H1 (cell line): ENCODE results near the gene MAPRE3. TPM values are rescaled to one million over a fixed set of nuclear protein-coding genes. Genes with fewer than 3 reads are reported as not detected.

Experiments
- CEBPB ChIP-seq: IDR thresholded peaks from 2 replicates; pipeline ENCODE4 v1.6.1; 2012; ENCODE audit warnings: low read depth, low read length
- polyA plus RNA-seq, 7 experiments: library from polyadenylated mRNA; depleted of rRNA in 3 of 7; stranded (reverse) in 5 of 7; unstranded in 2 of 7; fragments of >200 nt in 5 of 7; fragments of 200-250 nt in 2 of 7; gene quantifications; 1 replicate in 5 of 7; 2 replicates in 1 of 7; 4 replicates in 1 of 7; pipeline versions ENCODE4 v1.2.1 to v1.2.3, GENCODE V29; 2011 to 2013; ENCODE audit warnings: missing spikeins in 2 of 7, mixed read lengths in 2 of 7
- total RNA-seq: library from RNA; stranded (reverse); fragmentation: NEBNext Ultra II Directional; extraction: Animal tissue kit (Norgen Biotek cat#: 25700); gene quantifications from 2 replicates; pipeline ENCODE4 v1.2.1, GENCODE V29; 2021
- TF ChIP-seq, protein P1 (sequence below): IDR thresholded peaks from 2 replicates; pipeline ENCODE4 v1.6.1; 2011; ENCODE audit warnings: low read depth, mild to moderate bottlenecking, low read length; ENCODE audit not compliant: insufficient read depth
- TF ChIP-seq, protein P2 (sequence below): IDR thresholded peaks from 2 replicates; pipeline ENCODE4 v1.6.1; 2012; ENCODE audit warnings: inconsistent platforms

Gene MAPRE3
- total and polyA plus RNA-seq, 2 of the 8 experiments (the other 6 are each of a cell fraction or from before 2014, with no cell fraction given) = 4.9 to 6.6 TPM

DNA sequence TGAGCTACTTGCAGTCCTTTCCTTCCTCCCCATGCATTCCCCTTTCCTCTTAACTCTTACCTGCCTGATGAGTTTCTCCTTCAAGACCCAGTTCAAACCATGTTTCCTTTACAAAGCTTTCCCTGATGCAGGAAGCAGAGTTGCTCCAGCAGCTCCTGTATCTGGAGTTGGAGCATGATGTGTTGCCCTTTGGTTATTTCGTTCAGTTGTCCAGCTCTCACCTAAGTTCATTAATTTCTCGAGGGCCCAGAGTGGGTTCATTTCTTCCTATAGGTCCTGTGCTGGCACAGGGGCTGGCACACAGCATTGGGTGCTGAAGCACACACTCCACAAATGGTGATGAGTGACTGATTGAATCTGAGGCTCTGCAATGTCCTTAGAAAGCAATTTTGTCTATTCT is 39.3 kb downstream of the MAPRE3 start (continued):
- TF ChIP-seq, protein P1, sequence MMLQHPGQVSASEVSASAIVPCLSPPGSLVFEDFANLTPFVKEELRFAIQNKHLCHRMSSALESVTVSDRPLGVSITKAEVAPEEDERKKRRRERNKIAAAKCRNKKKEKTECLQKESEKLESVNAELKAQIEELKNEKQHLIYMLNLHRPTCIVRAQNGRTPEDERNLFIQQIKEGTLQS = no peak
- no peak for TF ChIP-seq CEBPB
- TF ChIP-seq, protein P2, sequence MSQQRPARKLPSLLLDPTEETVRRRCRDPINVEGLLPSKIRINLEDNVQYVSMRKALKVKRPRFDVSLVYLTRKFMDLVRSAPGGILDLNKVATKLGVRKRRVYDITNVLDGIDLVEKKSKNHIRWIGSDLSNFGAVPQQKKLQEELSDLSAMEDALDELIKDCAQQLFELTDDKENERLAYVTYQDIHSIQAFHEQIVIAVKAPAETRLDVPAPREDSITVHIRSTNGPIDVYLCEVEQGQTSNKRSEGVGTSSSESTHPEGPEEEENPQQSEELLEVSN = no peak
